ENCODE measurements around the gene TMEM51.

GRCh38 chr1:15205586-15206346 is 52.2 kb downstream of the TMEM51 start:
- TF ChIP-seq CTCF (IDR thresholded peaks at IDR 0.05; ENCODE audit: poor library complexity, severe bottlenecking) = no peak
- TF ChIP-seq EP300 (conservative IDR thresholded peaks at IDR 0.05; ENCODE audit: poor library complexity, severe bottlenecking) = no peak
- TF ChIP-seq EZH2 (IDR thresholded peaks at IDR 0.05; ENCODE audit: borderline replicate concordance, insufficient read depth, low read length, poor library complexity, severe bottlenecking) = no peak
- TF ChIP-seq RAD21 (conservative IDR thresholded peaks at IDR 0.05) = no peak
